HEK293T (cell line): ENCODE measurements around the gene MFRP.

ENCODE experiments used
- BHLHE40 ChIP-seq: fragments of 450-650 bp; IDR thresholded peaks from 2 replicates; pipeline ENCODE4 v1.6.1; 2016; ENCODE audit warnings: mild to moderate bottlenecking, moderate library complexity, borderline replicate concordance
- ELF4 ChIP-seq: fragments of 450-650 bp; IDR thresholded peaks from 2 replicates; pipeline ENCODE4 v1.6.1; 2017; ENCODE audit warnings: antibody characterized with exemption
- FOXA1 ChIP-seq: fragments of 450-650 bp; IDR thresholded peaks from 2 replicates; pipeline ENCODE4 v1.6.1; 2016; ENCODE audit warnings: mild to moderate bottlenecking
- FOXM1 ChIP-seq: fragments of 450-650 bp; IDR thresholded peaks from 2 replicates; pipeline ENCODE4 v1.6.1; 2017; ENCODE audit warnings: mild to moderate bottlenecking, borderline replicate concordance
- L3MBTL2 ChIP-seq: fragments of 450-650 bp; conservative IDR thresholded peaks from 2 replicates; pipeline ENCODE4 v1.6.1; 2016; ENCODE audit warnings: mild to moderate bottlenecking
- NFRKB ChIP-seq: fragments of 450-650 bp; IDR thresholded peaks from 2 replicates; pipeline ENCODE4 v1.6.1; 2016; ENCODE audit warnings: mild to moderate bottlenecking, moderate library complexity
- PKNOX1 ChIP-seq: fragments of 450-650 bp; IDR thresholded peaks from 2 replicates; pipeline ENCODE4 v1.6.1; 2016
- SP1 ChIP-seq: fragments of 450-650 bp; IDR thresholded peaks from 2 replicates; pipeline ENCODE4 v1.6.1; 2017
- SUZ12 ChIP-seq: fragments of 450-650 bp; IDR thresholded peaks from 2 replicates; pipeline ENCODE4 v1.6.1; 2016; ENCODE audit warnings: mild to moderate bottlenecking
- TARDBP ChIP-seq: fragments of 450-650 bp; IDR thresholded peaks from 2 replicates; pipeline ENCODE4 v1.6.1; 2016
- ZNF384 ChIP-seq: fragments of 450-650 bp; IDR thresholded peaks from 2 replicates; pipeline ENCODE4 v1.6.1; 2016

GRCh38 chr11:119324189-119324588 lies 22.3 kb downstream of the MFRP start:
- TF ChIP-seq NFRKB (no peak), PKNOX1 (no peak), BHLHE40 (no peak), SP1 (no peak), TARDBP (no peak), SUZ12 (no peak), ELF4 (no peak), ZNF384 (no peak), L3MBTL2 (no peak), FOXM1 (no peak), FOXA1 (no peak)
